Measurements from ENCODE around the gene DCPS. TPM values are rescaled to one million over a fixed set of nuclear protein-coding genes. Genes with fewer than 3 reads are reported as not detected.

The DCPS gene
- total RNA-seq, 1 experiment from 2014 or later: 17.6 TPM

DNA sequence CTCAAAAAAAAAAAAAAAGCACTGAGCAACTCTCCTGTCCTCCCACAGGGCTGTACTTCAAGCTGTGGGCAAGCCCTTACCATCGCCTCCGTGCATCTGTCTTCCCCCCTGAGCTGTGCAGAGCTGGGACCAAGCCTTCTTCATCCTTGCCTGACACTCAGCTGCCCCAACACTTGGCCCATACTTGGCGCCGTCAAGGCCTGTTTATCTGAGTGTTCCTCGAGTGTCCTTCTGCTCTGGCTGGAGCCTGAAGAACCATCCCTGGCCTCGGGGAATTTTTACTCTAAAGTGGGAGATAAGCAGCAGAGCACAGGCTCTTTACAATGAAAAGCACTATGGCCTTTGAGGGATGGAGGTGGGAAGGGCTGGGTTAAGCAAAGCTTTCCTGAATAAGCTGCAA is 22.6 kb upstream of the DCPS start:
- H3K36me3 ChIP-seq (ENCODE audit: insufficient read depth, low read length): no peaks in the 10 kb centered on the region
- H3K9ac ChIP-seq (ENCODE audit: low read length): no peak overlapping the region
- peaks cover 19% of the 10 kb centered on the region for H3K4me1 ChIP-seq (ENCODE audit: low read length)
- no peak for DNase-seq
- no peak overlapping the region for H3K4me3 ChIP-seq (ENCODE audit: low read length)
- no peak overlapping the region for H3K27ac ChIP-seq (ENCODE audit: low read length)
- no peak overlapping the region for H2AFZ ChIP-seq (ENCODE audit: low read length)
- no peaks in the 10 kb centered on the region for H3K27me3 ChIP-seq (ENCODE audit: low read length)
- no peaks in the 10 kb centered on the region for H3K9me2 ChIP-seq (replicated peaks; ENCODE audit: insufficient read depth, low read length)
- H3K79me2 ChIP-seq (ENCODE audit: low read length): peaks cover 5% of the 10 kb centered on the region; the same call in 1 of the 2 replicates
- H3K4me2 ChIP-seq (ENCODE audit: low read depth, low read length, poor library complexity, severe bottlenecking): no peak overlapping the region
- no peaks in the 10 kb centered on the region for H3K9me3 ChIP-seq (ENCODE audit: low read length)
- H4K20me1 ChIP-seq (ENCODE audit: insufficient read depth, low read depth, low read length): no peaks in the 10 kb centered on the region

DNA sequence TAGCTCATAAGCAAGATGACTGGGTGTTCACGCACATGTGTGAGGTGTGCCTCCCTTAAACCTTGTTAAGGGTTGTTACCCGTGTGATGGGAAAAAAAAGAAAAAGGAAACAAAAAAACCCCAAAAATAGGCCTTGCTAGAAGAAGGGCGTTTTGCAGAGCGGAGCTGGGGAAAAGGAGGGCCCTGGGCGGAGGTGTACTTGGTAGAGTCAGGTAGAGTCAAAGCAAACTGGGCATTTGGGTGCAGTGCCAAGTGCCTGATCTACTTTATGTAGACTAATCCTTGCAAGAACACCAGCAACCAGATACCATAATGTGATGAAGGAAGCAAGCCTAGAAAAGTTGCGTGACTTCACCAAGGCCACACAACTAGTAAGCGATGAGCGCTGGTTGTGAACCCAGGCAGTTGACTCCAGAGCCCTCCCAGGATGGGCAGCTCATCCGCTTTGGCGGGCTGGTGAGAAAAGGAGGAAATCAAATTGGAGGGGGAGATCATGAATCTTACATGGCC is 22.1 kb upstream of the DCPS start:
- Histone ChIP-seq H3K4me1 (ENCODE audit: low read length) (peaks cover 19% of the 10 kb centered on the region), H3K36me3 (ENCODE audit: insufficient read depth, low read length) (no peaks in the 10 kb centered on the region), H3K9me2 (replicated peaks; ENCODE audit: insufficient read depth, low read length) (no peaks in the 10 kb centered on the region), H3K27ac (ENCODE audit: low read length) (no peak overlapping the region), H3K27me3 (ENCODE audit: low read length) (no peaks in the 10 kb centered on the region), H3K9ac (ENCODE audit: low read length) (peak overlapping the region; percentile 79; the same call in 1 of the 2 replicates), H3K4me2 (ENCODE audit: low read depth, low read length, poor library complexity, severe bottlenecking) (no peak overlapping the region), H4K20me1 (ENCODE audit: insufficient read depth, low read depth, low read length) (no peaks in the 10 kb centered on the region), H3K79me2 (ENCODE audit: low read length) (peaks cover 6% of the 10 kb centered on the region; the same call in 1 of the 2 replicates), H3K9me3 (ENCODE audit: low read length) (no peaks in the 10 kb centered on the region), H3K4me3 (ENCODE audit: low read length) (no peak overlapping the region), H2AFZ (ENCODE audit: low read length) (no peak overlapping the region)
- DNase-seq: no peak

DNA sequence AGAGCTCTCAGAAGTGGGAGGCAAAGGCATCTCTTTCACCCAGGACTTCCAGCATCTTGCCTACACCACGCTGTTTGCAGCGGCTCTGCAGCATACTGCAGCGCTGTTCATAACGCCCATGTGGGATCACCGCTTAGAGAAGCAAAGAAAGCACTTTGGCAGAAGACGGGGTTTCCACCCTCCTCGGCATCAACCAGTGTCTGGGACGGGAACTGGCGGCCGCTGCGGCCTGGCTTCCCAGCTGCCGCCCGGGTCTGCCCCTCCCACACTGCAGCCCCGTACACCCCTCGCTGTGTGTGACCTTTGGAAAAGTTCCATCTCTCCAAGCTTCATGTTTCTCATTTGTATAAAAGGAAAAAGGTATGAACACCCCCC is 21.5 kb upstream of the DCPS start:
- peak overlapping the region; percentile 86 for H3K4me3 ChIP-seq (ENCODE audit: low read length)
- peak overlapping the region; percentile 86 for H3K4me2 ChIP-seq (ENCODE audit: low read depth, low read length, poor library complexity, severe bottlenecking)
- DNase-seq: peak; percentile 56
- H2AFZ ChIP-seq (ENCODE audit: low read length): 0 out of 2 replicates have a peak overlapping the region, but pooled peaks have one; percentile 2
- peak overlapping the region; percentile 79 for H3K9ac ChIP-seq (ENCODE audit: low read length)
- H3K4me1 ChIP-seq (ENCODE audit: low read length): peaks cover 19% of the 10 kb centered on the region
- no peaks in the 10 kb centered on the region for H3K9me2 ChIP-seq (replicated peaks; ENCODE audit: insufficient read depth, low read length)
- H3K9me3 ChIP-seq (ENCODE audit: low read length): no peaks in the 10 kb centered on the region
- no peaks in the 10 kb centered on the region for H3K27me3 ChIP-seq (ENCODE audit: low read length)
- H3K27ac ChIP-seq (ENCODE audit: low read length): peak overlapping the region; percentile 65; the same call in 1 of the 2 replicates
- H3K36me3 ChIP-seq (ENCODE audit: insufficient read depth, low read length): no peaks in the 10 kb centered on the region
- H3K79me2 ChIP-seq (ENCODE audit: low read length): peaks cover 8% of the 10 kb centered on the region; the same call in 1 of the 2 replicates
- no peaks in the 10 kb centered on the region for H4K20me1 ChIP-seq (ENCODE audit: insufficient read depth, low read depth, low read length)

- peak within 1 kb of the TSS; percentile 65 for H3K27ac ChIP-seq (ENCODE audit: low read length)
- H3K9ac ChIP-seq (ENCODE audit: low read length): peak within 1 kb of the TSS; percentile 79
- DNase-seq: peak; percentile 70
- peak within 1 kb of the TSS; percentile 78; the same call in 1 of the 2 replicates for H2AFZ ChIP-seq (ENCODE audit: low read length)
- no peaks in the 10 kb centered on the region for H3K9me2 ChIP-seq (replicated peaks; ENCODE audit: insufficient read depth, low read length)
- H3K9me3 ChIP-seq (ENCODE audit: low read length): no peaks in the 10 kb centered on the region
- no peaks in the 10 kb centered on the region for H3K27me3 ChIP-seq (ENCODE audit: low read length)
- H3K36me3 ChIP-seq (ENCODE audit: insufficient read depth, low read length): no peaks in the 10 kb centered on the region
- no peaks in the 10 kb centered on the region for H4K20me1 ChIP-seq (ENCODE audit: insufficient read depth, low read depth, low read length)
- H3K4me1 ChIP-seq (ENCODE audit: low read length): peaks cover 19% of the 10 kb centered on the region
- H3K4me2 ChIP-seq (ENCODE audit: low read depth, low read length, poor library complexity, severe bottlenecking): peak within 1 kb of the TSS; percentile 86
- peak within 1 kb of the TSS; percentile 86 for H3K4me3 ChIP-seq (ENCODE audit: low read length)
- peaks cover 8% of the 10 kb centered on the region; the same call in 1 of the 2 replicates for H3K79me2 ChIP-seq (ENCODE audit: low read length)
Observed at GRCh38 chr11:126282736-126283591, 20.9 kb upstream of the DCPS start, which contains the start of gene TIRAP. TSS of gene TIRAP (plus strand) at chr11:126283093. CDS start at chr11:126290895, 7,802 bp downstream.

GRCh38 chr11:126284829-126285228 is 19.0 kb upstream of the DCPS start:
- Histone ChIP-seq H3K27ac (ENCODE audit: low read length) (no peak overlapping the region; the same call in 1 of the 2 replicates), H3K27me3 (ENCODE audit: low read length) (no peaks in the 10 kb centered on the region), H3K9ac (ENCODE audit: low read length) (peak overlapping the region; percentile 39), H3K4me3 (ENCODE audit: low read length) (peak overlapping the region; percentile 86; the same call in 1 of the 2 replicates), H3K4me1 (ENCODE audit: low read length) (peaks cover 19% of the 10 kb centered on the region), H3K4me2 (ENCODE audit: low read depth, low read length, poor library complexity, severe bottlenecking) (peak overlapping the region; percentile 86), H3K36me3 (ENCODE audit: insufficient read depth, low read length) (no peaks in the 10 kb centered on the region), H3K9me3 (ENCODE audit: low read length) (no peaks in the 10 kb centered on the region), H3K79me2 (ENCODE audit: low read length) (peaks cover 8% of the 10 kb centered on the region; the same call in 1 of the 2 replicates), H4K20me1 (ENCODE audit: insufficient read depth, low read depth, low read length) (no peaks in the 10 kb centered on the region), H3K9me2 (replicated peaks; ENCODE audit: insufficient read depth, low read length) (no peaks in the 10 kb centered on the region), H2AFZ (ENCODE audit: low read length) (no peak overlapping the region)
- DNase-seq: peak; percentile 91

- DNase-seq: no peak
- no peaks in the 10 kb centered on the region for H3K9me3 ChIP-seq (ENCODE audit: low read length)
- H3K4me1 ChIP-seq (ENCODE audit: low read length): peaks cover 15% of the 10 kb centered on the region
- no peaks in the 10 kb centered on the region for H3K36me3 ChIP-seq (ENCODE audit: insufficient read depth, low read length)
- no peaks in the 10 kb centered on the region for H4K20me1 ChIP-seq (ENCODE audit: insufficient read depth, low read depth, low read length)
- H3K9ac ChIP-seq (ENCODE audit: low read length): no peak overlapping the region
- H3K79me2 ChIP-seq (ENCODE audit: low read length): peaks cover 8% of the 10 kb centered on the region; the same call in 1 of the 2 replicates
- no peak overlapping the region for H2AFZ ChIP-seq (ENCODE audit: low read length)
- no peak overlapping the region for H3K4me2 ChIP-seq (ENCODE audit: low read depth, low read length, poor library complexity, severe bottlenecking)
- no peaks in the 10 kb centered on the region for H3K27me3 ChIP-seq (ENCODE audit: low read length)
- H3K4me3 ChIP-seq (ENCODE audit: low read length): no peak overlapping the region
- H3K9me2 ChIP-seq (replicated peaks; ENCODE audit: insufficient read depth, low read length): no peaks in the 10 kb centered on the region
- no peak overlapping the region for H3K27ac ChIP-seq (ENCODE audit: low read length)
Observed at GRCh38 chr11:126288237-126288636, 15.6 kb upstream of the DCPS start.

DNA sequence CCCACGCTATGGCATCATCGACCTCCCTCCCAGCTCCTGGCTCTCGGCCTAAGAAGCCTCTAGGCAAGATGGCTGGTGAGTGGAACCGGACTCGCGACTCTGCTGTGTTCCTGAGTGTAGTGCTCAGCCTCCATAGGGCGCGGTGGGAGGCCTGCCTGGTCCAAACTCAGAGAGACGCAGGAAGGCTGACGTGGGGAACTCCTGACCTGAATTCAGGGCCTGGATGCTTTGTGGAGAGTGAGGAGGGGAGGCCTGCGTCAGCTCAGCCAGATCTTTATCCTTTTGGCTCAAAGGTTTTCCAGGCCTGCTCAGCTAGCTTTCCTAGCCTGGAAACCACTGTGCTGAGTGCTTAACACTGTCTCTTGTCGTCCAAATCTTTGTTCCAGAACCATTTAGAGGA is 13.0 kb upstream of the DCPS start:
- DNase-seq: no peak
- Histone ChIP-seq H3K4me2 (ENCODE audit: low read depth, low read length, poor library complexity, severe bottlenecking) (no peak overlapping the region), H3K9me3 (ENCODE audit: low read length) (no peaks in the 10 kb centered on the region), H3K9me2 (replicated peaks; ENCODE audit: insufficient read depth, low read length) (no peaks in the 10 kb centered on the region), H3K9ac (ENCODE audit: low read length) (no peak overlapping the region), H3K36me3 (ENCODE audit: insufficient read depth, low read length) (no peaks in the 10 kb centered on the region), H3K27ac (ENCODE audit: low read length) (no peak overlapping the region), H2AFZ (ENCODE audit: low read length) (no peak overlapping the region), H3K79me2 (ENCODE audit: low read length) (peaks cover 3% of the 10 kb centered on the region; the same call in 1 of the 2 replicates), H4K20me1 (ENCODE audit: insufficient read depth, low read depth, low read length) (no peaks in the 10 kb centered on the region), H3K4me1 (ENCODE audit: low read length) (no peaks in the 10 kb centered on the region), H3K4me3 (ENCODE audit: low read length) (no peak overlapping the region), H3K27me3 (ENCODE audit: low read length) (no peaks in the 10 kb centered on the region)

- no peaks in the 10 kb centered on the region for H4K20me1 ChIP-seq (ENCODE audit: insufficient read depth, low read depth, low read length)
- H3K36me3 ChIP-seq (ENCODE audit: insufficient read depth, low read length): no peaks in the 10 kb centered on the region
- no peak overlapping the region for H3K4me3 ChIP-seq (ENCODE audit: low read length)
- H3K9me3 ChIP-seq (ENCODE audit: low read length): no peaks in the 10 kb centered on the region
- no peak for DNase-seq
- H3K9ac ChIP-seq (ENCODE audit: low read length): no peak overlapping the region
- H3K27me3 ChIP-seq (ENCODE audit: low read length): no peaks in the 10 kb centered on the region
- no peak overlapping the region for H3K27ac ChIP-seq (ENCODE audit: low read length)
- no peak overlapping the region for H3K4me2 ChIP-seq (ENCODE audit: low read depth, low read length, poor library complexity, severe bottlenecking)
- no peaks in the 10 kb centered on the region for H3K4me1 ChIP-seq (ENCODE audit: low read length)
- H2AFZ ChIP-seq (ENCODE audit: low read length): no peak overlapping the region
- H3K9me2 ChIP-seq (replicated peaks; ENCODE audit: insufficient read depth, low read length): no peaks in the 10 kb centered on the region
- no peaks in the 10 kb centered on the region for H3K79me2 ChIP-seq (ENCODE audit: low read length)
Observed at GRCh38 chr11:126293726-126294125, 10.1 kb upstream of the DCPS start.

Measured in Karpas-422 (cell line).